Uterus (tissue), 4 donors: ENCODE results near the gene SEPTIN5. TPM values are rescaled to one million over a fixed set of nuclear protein-coding genes. Genes with fewer than 3 reads are reported as not detected.

ENCODE experiments used
- DNase-seq, 2 donors: peaks; one replicate each; pipeline ENCODE4 v3.0.0-alpha.2; 2019 to 2020
- H3K27ac ChIP-seq, 2 donors: fragments of 200-600 bp; sonication (generic); 1 replicate in 1 of 2; 2 replicates in 1 of 2; pipeline ENCODE4 v1.5.1; 2016 to 2018
- H3K27me3 ChIP-seq, 2 donors: fragments of 200-600 bp; sonication (generic); one replicate each; pipeline ENCODE4 v1.5.1; 2018 to 2019; ENCODE audit warnings: control low read depth in 1 of 2
- H3K36me3 ChIP-seq, 2 donors: fragments of 200-600 bp; sonication (generic); one replicate each; pipeline ENCODE4 v1.5.1; 2019; ENCODE audit warnings: control low read depth in 1 of 2
- H3K4me1 ChIP-seq, 2 donors: fragments of 200-600 bp; sonication (generic); one replicate each; pipeline ENCODE4 v1.5.1; 2018 to 2019; ENCODE audit warnings: control low read depth in 1 of 2
- H3K4me3 ChIP-seq, 2 donors: fragments of 200-600 bp; sonication (generic); 1 replicate in 1 of 2; 2 replicates in 1 of 2; pipeline ENCODE4 v1.5.1; 2018 to 2019; ENCODE audit warnings: mild to moderate bottlenecking in 1 of 2
- H3K9me3 ChIP-seq, 2 donors: fragments of 200-600 bp; sonication (generic); one replicate each; pipeline ENCODE4 v1.5.1; 2019; ENCODE audit warnings: control low read depth in 1 of 2
- CTCF ChIP-seq, 4 experiments: fragments of 200-600 bp in 2 of 4; fragments of 450-650 bp in 2 of 4; sonication (generic) in 2 of 4; IDR thresholded peaks; one replicate each; pipeline ENCODE4 v1.5.1; 2016 to 2019; ENCODE audit warnings: antibody characterized with exemption in 4 of 4, mild to moderate bottlenecking in 2 of 4, moderate library complexity in 1 of 4
- POLR2A ChIP-seq, 2 donors: fragments of 450-650 bp; IDR thresholded peaks; one replicate each; pipeline ENCODE4 v1.6.1; 2016; ENCODE audit warnings: antibody characterized with exemption in 2 of 2, mild to moderate bottlenecking in 1 of 2, moderate library complexity in 1 of 2
- intact Hi-C: fragments of 100-400 bp; cut with DNase I; formaldehyde crosslinking; loops from one replicate; pipeline ENCODE4 v1.15.1; 2023; ENCODE audit warnings: low total_unique reads
- total RNA-seq, 4 donors: library from RNA; depleted of rRNA in 3 of 4; stranded (reverse); fragments of >200 nt in 3 of 4; gene quantifications; one replicate each; pipeline versions ENCODE4 v1.1.0 to v1.2.4, GENCODE V29; 2014 to 2023
- donor health status: DM: yes; HTN: yes; CAD: no.

The SEPTIN5 gene
- total RNA-seq, 4 donors from 2014 or later = 9.4 to 67.6 (median 25.3) TPM

DNA sequence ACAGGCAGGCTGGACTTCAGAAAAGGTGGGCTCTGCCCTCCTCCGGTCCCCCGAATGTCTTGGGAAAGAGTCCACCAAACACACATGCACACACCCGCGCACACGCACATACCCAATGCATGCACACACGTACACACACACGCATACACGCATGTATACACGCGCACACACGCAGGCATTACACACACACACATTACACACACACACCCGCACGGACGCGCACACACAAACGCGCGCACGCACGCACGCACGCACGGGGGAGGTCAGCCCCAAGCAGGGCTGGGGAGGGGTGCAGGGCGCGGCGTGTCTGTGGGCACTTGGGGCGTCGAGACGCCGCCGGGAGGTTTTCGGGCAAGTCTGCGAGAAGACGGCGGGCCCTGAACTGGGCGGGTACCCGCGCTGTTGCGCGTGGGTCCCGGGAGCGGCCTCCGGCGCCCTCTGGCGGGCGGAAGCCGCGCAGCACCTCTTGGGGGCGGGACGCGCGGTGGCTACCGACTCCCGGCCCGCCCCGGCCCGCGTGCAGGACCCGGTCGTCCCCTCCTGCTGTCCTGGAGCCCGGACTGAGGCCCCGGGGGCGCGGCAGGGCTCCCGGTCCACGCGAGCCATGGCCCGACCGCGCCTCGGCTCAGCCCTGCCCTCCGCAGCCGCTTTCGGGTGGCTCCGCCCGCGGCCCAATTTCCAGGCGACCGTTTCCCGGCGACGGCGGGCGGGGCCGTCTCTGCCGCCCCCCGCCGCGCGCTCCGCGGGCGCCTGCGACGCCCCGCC is 3.6 kb downstream of the SEPTIN5 start:
- peak overlapping the region; percentile 56 to 72 for H3K27ac ChIP-seq
- DNase-seq = peak; percentile 62 to 86
- intact Hi-C loops = no loop called here

GRCh38 chr22:19718456-19719049 is 4.2 kb downstream of the SEPTIN5 start:
- no peak for DNase-seq
- H3K27me3 ChIP-seq = no peaks in the 10 kb centered on the region
- peak overlapping the region; percentile 32 to 55 for H3K4me3 ChIP-seq
- no peaks in the 10 kb centered on the region for H3K36me3 ChIP-seq
- H3K27ac ChIP-seq = peak overlapping the region; percentile 56 to 72
- H3K4me1 ChIP-seq = no peaks in the 10 kb centered on the region
- TF ChIP-seq POLR2A (IDR thresholded peaks at IDR 0.05) = no peak
- no peak for TF ChIP-seq CTCF (IDR thresholded peaks at IDR 0.05)
- intact Hi-C loops = no loop called here
- H3K9me3 ChIP-seq = no peaks in the 10 kb centered on the region

More for the DNA sequence above, 3.6 kb downstream of the SEPTIN5 start:
- TF ChIP-seq POLR2A (IDR thresholded peaks at IDR 0.05) (peak in 1 of 2 donors; percentile 28), CTCF (IDR thresholded peaks at IDR 0.05) (peak; percentile 81 to 98 (median 98))
- no peaks in the 10 kb centered on the region for H3K36me3 ChIP-seq
- no peaks in the 10 kb centered on the region for H3K4me1 ChIP-seq
- H3K27me3 ChIP-seq = no peaks in the 10 kb centered on the region
- peak overlapping the region; percentile 32 to 55 for H3K4me3 ChIP-seq
- H3K9me3 ChIP-seq = no peaks in the 10 kb centered on the region

DNA sequence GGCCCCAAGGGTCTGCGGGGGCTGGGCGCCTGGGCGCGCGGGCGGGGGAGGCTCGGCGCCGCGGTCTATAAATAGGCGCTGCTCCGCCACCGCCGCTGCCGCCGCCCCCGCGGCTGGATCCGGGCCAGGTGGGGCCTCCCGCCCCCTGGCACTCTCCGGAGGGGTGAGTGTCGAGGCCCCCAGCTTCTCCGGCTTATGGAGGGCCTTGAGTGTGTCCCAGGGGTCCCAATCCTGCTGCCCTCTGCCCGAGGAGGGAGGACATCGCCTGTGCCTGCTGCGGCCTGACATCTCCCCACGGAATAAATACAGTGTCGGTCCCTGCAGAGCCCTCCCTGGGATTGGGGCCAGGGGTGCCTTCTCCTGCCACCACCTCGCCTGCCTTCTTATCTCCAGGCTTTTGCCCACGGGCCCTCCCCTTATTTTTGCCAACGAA is 4.8 kb downstream of the SEPTIN5 start:
- peak in 1 of 2 donors; percentile 53 for DNase-seq
- TF ChIP-seq POLR2A (IDR thresholded peaks at IDR 0.05) = no peak
- TF ChIP-seq CTCF (IDR thresholded peaks at IDR 0.05) = no peak
- Histone ChIP-seq H3K9me3 (no peaks in the 10 kb centered on the region), H3K36me3 (no peaks in the 10 kb centered on the region), H3K27me3 (no peaks in the 10 kb centered on the region), H3K4me3 (peak overlapping the region; percentile 32 to 55), H3K4me1 (no peaks in the 10 kb centered on the region), H3K27ac (peak overlapping the region; percentile 56 to 72)
- intact Hi-C loops = no loop called here

DNA sequence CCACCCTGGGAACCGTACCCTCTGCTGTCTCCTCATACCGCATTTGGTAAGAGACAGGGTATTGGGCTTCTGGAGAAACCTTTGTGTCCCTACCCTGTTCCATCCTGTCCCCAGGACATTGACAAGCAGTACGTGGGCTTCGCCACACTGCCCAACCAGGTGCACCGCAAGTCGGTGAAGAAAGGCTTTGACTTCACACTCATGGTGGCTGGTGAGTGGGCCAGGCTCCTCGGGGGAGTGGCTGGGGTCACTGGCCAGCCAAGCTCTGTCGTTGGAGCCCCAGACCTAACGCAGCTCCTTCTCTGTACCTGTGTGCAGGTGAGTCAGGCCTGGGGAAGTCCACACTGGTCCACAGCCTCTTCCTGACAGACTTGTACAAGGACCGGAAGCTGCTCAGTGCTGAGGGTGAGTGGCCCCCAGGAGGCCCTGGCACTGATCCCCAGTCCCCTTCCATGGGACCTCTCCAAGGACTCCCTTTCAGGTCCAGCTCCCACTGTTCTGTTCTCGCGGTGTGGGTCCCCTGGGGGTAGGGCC is 5.3 kb downstream of the SEPTIN5 start:
- no peaks in the 10 kb centered on the region for H3K27me3 ChIP-seq
- intact Hi-C loops = no loop called here
- DNase-seq = no peak
- H3K36me3 ChIP-seq = no peaks in the 10 kb centered on the region
- no peak overlapping the region for H3K4me3 ChIP-seq
- TF ChIP-seq POLR2A (IDR thresholded peaks at IDR 0.05) (no peak), CTCF (IDR thresholded peaks at IDR 0.05) (no peak)
- no peaks in the 10 kb centered on the region for H3K9me3 ChIP-seq
- H3K27ac ChIP-seq = peak overlapping the region; percentile 56 to 72
- no peaks in the 10 kb centered on the region for H3K4me1 ChIP-seq
